Measurements from ENCODE around the gene ANGPT4.
A peak's percentile ranks its signal among the peaks of the same experiment; 100 is the strongest.

ANGPT4 gene, protein sequence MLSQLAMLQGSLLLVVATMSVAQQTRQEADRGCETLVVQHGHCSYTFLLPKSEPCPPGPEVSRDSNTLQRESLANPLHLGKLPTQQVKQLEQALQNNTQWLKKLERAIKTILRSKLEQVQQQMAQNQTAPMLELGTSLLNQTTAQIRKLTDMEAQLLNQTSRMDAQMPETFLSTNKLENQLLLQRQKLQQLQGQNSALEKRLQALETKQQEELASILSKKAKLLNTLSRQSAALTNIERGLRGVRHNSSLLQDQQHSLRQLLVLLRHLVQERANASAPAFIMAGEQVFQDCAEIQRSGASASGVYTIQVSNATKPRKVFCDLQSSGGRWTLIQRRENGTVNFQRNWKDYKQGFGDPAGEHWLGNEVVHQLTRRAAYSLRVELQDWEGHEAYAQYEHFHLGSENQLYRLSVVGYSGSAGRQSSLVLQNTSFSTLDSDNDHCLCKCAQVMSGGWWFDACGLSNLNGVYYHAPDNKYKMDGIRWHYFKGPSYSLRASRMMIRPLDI

DNA sequence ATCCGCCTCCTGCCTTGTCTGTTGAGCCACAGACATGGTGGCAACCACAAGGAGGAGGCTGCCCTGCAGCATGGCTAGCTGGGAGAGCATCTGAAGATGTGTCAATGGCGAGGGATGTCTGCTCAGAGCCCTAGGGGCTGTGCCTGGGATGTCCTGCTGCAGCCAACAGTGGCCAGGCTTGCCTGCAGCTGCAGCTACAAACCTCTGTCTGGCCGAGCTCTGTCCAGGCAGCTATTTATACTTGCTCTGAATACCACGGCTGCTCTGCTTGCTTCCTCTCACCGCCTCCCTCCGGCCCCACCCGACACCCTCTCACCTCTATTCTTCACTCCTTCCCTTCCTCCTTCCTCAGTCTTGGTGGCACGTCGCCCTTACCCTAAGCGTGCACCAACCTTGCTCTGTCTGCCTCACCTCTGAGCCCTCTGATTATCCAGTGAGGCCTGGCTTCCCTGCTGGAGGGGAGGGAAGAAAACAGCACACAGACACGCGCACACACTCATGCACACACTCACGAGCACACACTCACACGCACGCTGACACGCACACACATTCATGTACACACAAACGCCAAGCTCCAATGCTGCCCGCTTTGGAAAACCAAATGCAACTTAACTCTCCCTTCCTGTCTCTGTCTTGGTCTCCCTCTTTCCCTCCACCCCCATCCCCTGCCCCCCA is at the start of gene ANGPT4:
Gene ANGPT4 (minus strand): TSS at position 210 of the 675 bp plus-strand sequence. CDS start 120 bp downstream, at position 90.
- DNase-seq (ENCODE audit: low read depth): no peak

DNA sequence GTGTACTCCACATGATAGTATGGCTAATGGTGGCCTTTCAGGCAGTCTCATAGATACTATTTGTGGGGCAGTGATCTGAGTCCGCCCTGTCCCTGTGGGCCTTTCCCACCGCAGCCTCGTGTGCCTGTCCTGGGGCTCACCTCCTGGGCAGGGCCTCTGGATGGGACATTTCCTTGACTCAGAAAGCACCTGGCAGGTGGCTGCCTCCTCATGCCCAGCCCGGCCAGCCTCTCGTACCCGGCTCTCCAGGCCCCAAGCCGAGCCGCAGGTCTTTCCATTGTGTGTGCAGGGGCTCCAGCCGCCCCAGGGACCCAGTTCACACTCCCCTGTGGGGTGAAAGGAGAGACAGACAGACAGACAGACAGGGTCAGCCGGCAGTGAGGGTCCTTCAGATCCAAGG is 47.7 kb upstream of the ANGPT4 start:
- DNase-seq (ENCODE audit: low read depth): no peak

DNA sequence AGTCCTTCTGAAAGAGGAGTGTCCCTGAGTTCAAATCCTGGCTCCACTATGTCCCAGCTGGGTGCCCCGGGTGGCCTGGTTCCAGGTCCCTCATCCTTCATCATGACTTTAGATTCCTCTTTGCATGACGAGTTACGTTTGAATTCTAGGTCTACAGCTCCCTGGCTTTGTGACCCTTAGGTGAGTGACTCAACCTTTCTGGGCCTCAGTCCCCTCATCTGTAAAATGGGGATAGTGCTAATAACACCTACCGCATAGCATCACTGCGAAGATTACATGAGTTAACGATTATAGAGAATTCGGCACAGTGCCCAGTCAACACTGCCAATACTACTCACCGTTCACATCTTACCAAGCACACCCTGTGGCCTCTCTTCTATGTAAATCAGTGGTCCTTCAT is 46.5 kb upstream of the ANGPT4 start:
- DNase-seq (ENCODE audit: low read depth): no peak

- DNase-seq (ENCODE audit: low read depth): no peak
These were observed 46.1 kb upstream of the ANGPT4 start for GRCh38 chr20:962223-962622.

DNA sequence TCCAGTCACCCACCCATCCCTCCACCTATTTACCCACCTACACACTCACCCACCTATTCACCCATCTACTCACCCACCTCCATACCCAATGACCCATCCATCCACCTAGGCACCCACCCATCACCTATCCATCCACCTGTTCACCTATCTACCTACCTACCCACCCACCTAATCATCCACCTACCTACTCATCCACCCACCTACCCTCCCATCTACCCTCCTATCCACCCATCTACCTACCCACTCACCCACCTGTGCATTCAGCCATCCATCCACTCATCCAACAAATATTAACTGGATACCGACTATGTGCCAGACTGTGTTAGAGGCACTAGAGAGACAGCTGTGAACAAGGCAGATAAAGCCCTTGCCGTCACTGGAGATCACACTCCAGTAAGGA is 45.6 kb upstream of the ANGPT4 start:
- no peak for DNase-seq (ENCODE audit: low read depth)

DNA sequence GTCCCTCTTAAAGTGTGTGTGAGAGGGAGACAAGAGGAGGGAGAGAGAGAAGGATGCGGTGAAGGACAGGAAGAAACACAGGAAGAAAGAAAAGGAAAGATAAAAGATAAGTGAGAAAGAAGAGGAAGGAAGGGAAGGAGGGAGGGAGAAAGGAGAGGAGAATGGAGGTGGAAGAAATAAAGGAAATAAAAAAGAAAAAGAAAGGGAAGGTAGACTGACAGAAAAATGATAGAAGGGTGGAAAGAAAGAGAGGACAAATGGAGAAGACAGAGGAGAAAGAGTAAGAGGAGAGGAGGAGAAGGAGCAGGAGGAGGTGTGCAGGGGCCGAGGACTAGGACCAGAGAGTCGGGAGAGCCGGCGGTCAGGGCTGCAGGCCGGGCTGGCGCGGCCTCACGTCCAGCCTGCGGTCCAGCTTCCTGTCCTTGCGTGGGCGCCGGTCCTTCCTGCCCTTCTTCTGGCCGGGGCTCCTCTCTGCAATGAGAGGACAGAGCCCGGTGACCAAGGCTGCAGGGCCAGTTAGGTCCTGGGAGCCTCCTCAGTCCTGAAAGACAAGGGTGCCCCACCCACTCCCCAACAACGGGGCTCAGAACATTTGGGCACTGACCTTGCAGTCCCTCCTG is 44.0 kb upstream of the ANGPT4 start:
- DNase-seq (ENCODE audit: low read depth): no peak

DNA sequence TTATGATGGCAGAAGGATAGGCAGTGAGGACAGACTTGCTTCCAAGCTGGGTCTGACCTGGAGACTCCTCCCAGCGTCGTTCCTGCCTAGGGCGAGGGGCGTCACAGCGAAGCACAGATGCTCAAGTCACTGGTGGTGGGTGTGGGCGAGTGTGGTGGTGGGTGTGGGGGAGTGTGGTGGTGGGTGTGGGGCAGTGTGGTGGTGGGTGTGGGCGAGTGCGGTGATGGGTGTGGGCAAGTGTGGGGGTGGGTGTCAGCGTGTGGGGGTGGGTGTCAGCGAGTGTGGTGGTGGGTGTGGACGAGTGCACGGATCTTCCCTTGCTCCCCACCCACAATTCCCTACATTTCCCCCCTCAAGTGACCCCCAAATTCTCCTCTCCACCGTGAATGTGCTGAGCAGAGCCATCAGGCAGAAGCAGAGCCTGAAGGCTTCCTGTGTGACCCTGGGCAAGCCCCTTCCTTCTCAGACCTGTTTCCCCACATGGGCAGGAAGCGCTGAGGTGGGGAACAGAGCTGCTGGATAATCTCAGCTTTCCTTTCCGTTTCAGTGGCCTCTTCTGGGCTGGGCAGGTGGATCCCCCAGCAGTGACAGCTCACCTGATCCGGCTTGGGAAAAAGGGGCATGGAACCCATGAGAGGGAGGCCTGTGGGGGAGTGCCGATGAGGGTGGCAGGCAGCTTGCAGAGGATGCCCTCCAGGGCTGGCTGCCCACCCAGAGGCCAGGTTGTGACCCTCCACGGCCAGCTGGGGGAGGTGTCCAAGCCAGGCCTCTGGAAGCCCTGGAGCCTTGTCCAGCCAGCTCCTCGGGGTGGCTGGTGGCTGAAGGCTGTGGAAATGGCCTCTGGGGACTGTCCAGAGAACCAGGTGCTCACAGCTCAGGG is 43.0 kb upstream of the ANGPT4 start:
- no peak for DNase-seq (ENCODE audit: low read depth)

DNA sequence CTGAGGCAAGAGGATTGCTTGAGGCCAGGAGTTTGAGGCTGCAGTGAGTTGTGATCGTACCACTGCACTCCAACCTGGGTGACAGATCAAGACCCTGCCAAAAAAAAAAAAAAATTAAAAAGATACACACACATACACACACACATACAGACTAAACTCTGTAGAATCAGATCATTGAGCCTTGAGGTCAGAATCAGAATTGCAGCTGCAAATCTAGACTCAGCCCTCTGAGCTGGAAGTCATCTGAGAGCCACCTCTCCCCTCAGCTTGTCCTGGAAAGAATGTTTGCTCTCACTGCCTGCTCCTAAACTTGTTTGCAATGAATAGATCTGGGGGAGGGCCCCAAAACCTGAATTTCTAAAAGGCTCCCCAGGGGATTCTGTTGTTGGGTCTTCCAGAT is 41.4 kb upstream of the ANGPT4 start:
- DNase-seq (ENCODE audit: low read depth): no peak

GRCh38 chr20:956330-956951 is 40.3 kb upstream of the ANGPT4 start:
- DNase-seq (ENCODE audit: low read depth): peak; percentile 66

DNA sequence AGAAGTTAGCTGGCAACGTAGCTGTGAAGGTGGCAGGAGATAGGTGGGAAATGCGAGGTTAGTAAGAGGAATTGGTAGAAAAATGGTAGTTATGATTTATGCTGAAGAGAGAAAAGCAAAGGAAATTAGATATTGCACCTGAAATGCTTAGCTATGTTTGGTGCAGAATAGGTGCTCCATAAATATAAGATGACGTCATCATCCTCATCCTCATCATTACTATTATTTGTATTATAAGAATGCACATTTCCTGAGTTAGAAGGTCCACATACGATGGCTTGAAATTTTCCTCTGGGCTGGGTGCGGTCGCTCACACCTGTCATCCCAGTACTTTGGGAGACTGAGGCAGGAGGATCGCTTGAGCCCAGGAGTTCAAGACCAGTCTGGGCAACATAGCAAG is 39.5 kb upstream of the ANGPT4 start:
- DNase-seq (ENCODE audit: low read depth): no peak

- DNase-seq (ENCODE audit: low read depth): no peak
These were observed 39.0 kb upstream of the ANGPT4 start for GRCh38 chr20:955111-955510.

DNA sequence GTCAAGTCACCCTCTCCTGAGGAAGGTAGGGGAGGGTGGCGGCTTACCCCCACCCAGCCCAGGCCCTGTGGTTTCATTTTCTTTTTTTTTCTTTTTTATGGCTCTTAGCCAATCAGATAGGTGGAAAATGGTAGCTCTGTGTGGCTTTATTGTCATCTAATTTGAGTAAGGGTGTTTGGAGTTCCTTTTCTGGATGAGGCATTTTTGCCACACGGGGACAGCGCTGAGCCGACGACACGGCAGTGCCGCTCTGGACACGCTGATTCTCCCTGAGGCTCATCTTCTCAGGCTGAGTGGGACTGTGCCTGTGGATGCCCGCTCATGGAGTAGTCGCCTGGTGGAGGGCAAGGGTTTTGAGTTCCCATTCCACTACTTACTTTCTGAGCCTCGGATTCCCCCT is 37.6 kb upstream of the ANGPT4 start:
- DNase-seq (ENCODE audit: low read depth): no peak

- no peak for DNase-seq (ENCODE audit: low read depth)
These were observed 36.2 kb upstream of the ANGPT4 start for GRCh38 chr20:952196-952795.

- no peak for DNase-seq (ENCODE audit: low read depth)
These were observed 35.4 kb upstream of the ANGPT4 start for GRCh38 chr20:951384-952169.

- DNase-seq (ENCODE audit: low read depth): no peak
These were observed 33.6 kb upstream of the ANGPT4 start for GRCh38 chr20:949717-950116.

- DNase-seq (ENCODE audit: low read depth): no peak
These were observed 30.7 kb upstream of the ANGPT4 start for GRCh38 chr20:946826-947225.

GRCh38 chr20:945841-946240 is 29.7 kb upstream of the ANGPT4 start:
- DNase-seq (ENCODE audit: low read depth): no peak

GRCh38 chr20:944774-945410 is 28.8 kb upstream of the ANGPT4 start:
- DNase-seq (ENCODE audit: low read depth): no peak

DNA sequence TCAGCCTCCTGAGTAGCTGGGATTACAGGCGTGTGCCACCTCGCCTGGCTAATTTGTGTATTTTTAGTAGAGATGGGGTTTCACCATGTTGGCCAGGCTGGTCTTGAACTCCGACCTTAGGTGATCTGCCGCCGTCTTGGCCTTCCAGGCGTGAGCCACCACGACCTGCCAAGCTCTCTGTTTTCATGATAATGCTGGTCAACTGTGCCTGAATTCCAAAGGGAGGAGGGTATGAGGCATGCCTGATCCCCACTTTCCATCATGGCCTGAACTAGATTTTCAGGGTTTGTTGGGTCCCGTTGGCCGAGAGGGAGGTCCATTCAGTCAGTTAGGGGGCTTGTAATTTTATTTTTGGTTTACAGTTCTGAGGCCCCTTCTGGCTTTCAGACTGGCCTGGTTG is 28.0 kb upstream of the ANGPT4 start:
- no peak for DNase-seq (ENCODE audit: low read depth)

GRCh38 chr20:942611-943010 is 26.5 kb upstream of the ANGPT4 start:
- no peak for DNase-seq (ENCODE audit: low read depth)
